Keratinocyte (primary cell): ENCODE measurements around the gene TNFAIP2. TPM values are rescaled to one million over a fixed set of nuclear protein-coding genes. Genes with fewer than 3 reads are reported as not detected.

Experiments
- DNase-seq: peaks from one replicate; pipeline ENCODE4 v3.0.0-alpha.2; 2011; ENCODE audit warnings: low read depth, missing footprints, low spot score
- FAIRE-seq: peaks from 2 replicates; lab custom pipeline; 2011; peaks lifted over from hg19 to GRCh38; lab: Jason Lieb, UNC
- H2AFZ ChIP-seq: 2 replicates; pipeline ENCODE4 v1.6.0; 2012; ENCODE audit warnings: low read length, control low read depth, inconsistent platforms; ENCODE audit not compliant: control insufficient read depth
- H3K27ac ChIP-seq: 2 replicates; pipeline ENCODE4 v1.5.1; 2011; ENCODE audit warnings: low read length; ENCODE audit not compliant: control insufficient read depth, insufficient read depth
- H3K27me3 ChIP-seq: 3 replicates; pipeline ENCODE4 v1.6.0; 2011; ENCODE audit warnings: low read length; ENCODE audit not compliant: control insufficient read depth, insufficient read depth; ENCODE audit errors: extremely low read depth
- H3K36me3 ChIP-seq, 2 experiments: 2 replicates in 1 of 2; 3 replicates in 1 of 2; pipeline ENCODE4 v1.5.1; 2011; ENCODE audit warnings: low read length in 2 of 2, mild to moderate bottlenecking in 1 of 2; ENCODE audit not compliant: control insufficient read depth in 2 of 2, insufficient read depth in 2 of 2; ENCODE audit errors: extremely low read depth in 1 of 2
- H3K4me1 ChIP-seq: 3 replicates; pipeline ENCODE4 v1.5.1; 2011; ENCODE audit warnings: low read length; ENCODE audit not compliant: control insufficient read depth, insufficient read depth; ENCODE audit errors: extremely low read depth
- H3K4me2 ChIP-seq: 3 replicates; pipeline ENCODE4 v1.6.0; 2011; ENCODE audit warnings: low read depth, low read length; ENCODE audit not compliant: control insufficient read depth, insufficient read depth; ENCODE audit errors: extremely low read depth
- H3K4me3 ChIP-seq, 3 experiments: fragments of 200-600 bp in 1 of 3; sonication (generic) in 1 of 3; 2 replicates in 2 of 3; 3 replicates in 1 of 3; pipeline ENCODE4 v1.5.1; 2011 to 2016; ENCODE audit warnings: low read length in 3 of 3, mild to moderate bottlenecking in 3 of 3, control low read depth in 2 of 3, inconsistent platforms in 1 of 3, low read depth in 1 of 3, mixed read lengths in 1 of 3, mixed run types in 1 of 3, moderate library complexity in 1 of 3; ENCODE audit not compliant: control insufficient read depth in 2 of 3, insufficient read depth in 2 of 3; ENCODE audit errors: extremely low read depth in 1 of 3
- H3K79me2 ChIP-seq: 2 replicates; pipeline ENCODE4 v1.6.0; 2012; ENCODE audit warnings: low read length; ENCODE audit not compliant: control insufficient read depth, insufficient read depth
- H3K9ac ChIP-seq: 3 replicates; pipeline ENCODE4 v1.6.0; 2011; ENCODE audit warnings: low read length; ENCODE audit not compliant: control insufficient read depth, insufficient read depth; ENCODE audit errors: extremely low read depth
- H3K9me1 ChIP-seq: 3 replicates; pipeline ENCODE4 v1.6.0; 2011; ENCODE audit warnings: low read length; ENCODE audit not compliant: control insufficient read depth, insufficient read depth; ENCODE audit errors: extremely low read depth
- H3K9me3 ChIP-seq: 2 replicates; pipeline ENCODE4 v1.5.1; 2012; ENCODE audit warnings: low read depth, low read length; ENCODE audit not compliant: control insufficient read depth
- H4K20me1 ChIP-seq: 3 replicates; pipeline ENCODE4 v1.6.0; 2011; ENCODE audit warnings: low read length; ENCODE audit not compliant: control insufficient read depth, insufficient read depth; ENCODE audit errors: extremely low read depth
- EZH2 ChIP-seq: IDR thresholded peaks from one replicate; pipeline ENCODE4 v1.6.1; 2012; ENCODE audit warnings: inconsistent platforms, mild to moderate bottlenecking, low read length, moderate library complexity
- dilution Hi-C: fragments of 300-500 bp; cut with MboI; formaldehyde crosslinking; loops from one replicate; pipeline ENCODE4 v1.7.0; 2020; ENCODE audit warnings: low sequenced_read_pairs; ENCODE audit not compliant: extremely low pct_ligation_motif_present
- polyA plus RNA-seq, 5 experiments: library from polyadenylated mRNA; depleted of rRNA in 3 of 5; stranded (reverse) in 3 of 5; stranded (forward) in 1 of 5; unstranded in 1 of 5; fragments of >200 nt; gene quantifications; 1 replicate in 1 of 5; 2 replicates in 3 of 5; 3 replicates in 1 of 5; pipeline versions ENCODE4 v1.2.1 to v1.2.3, GENCODE V29; 2011 to 2012; ENCODE audit warnings: missing spikeins in 2 of 5, low read depth in 1 of 5, low replicate concordance in 1 of 5
- TF ChIP-seq, protein P1 (sequence below), 3 experiments: IDR thresholded peaks in 1 of 3; conservative IDR thresholded peaks in 1 of 3; optimal IDR thresholded peaks in 1 of 3; 2 replicates in 2 of 3; 3 replicates in 1 of 3; pipeline versions ENCODE3 to v1.5.1; 2011; ENCODE audit warnings: low read length in 3 of 3, mild to moderate bottlenecking in 3 of 3, moderate library complexity in 2 of 3, control low read depth in 1 of 3, inconsistent platforms in 1 of 3; ENCODE audit not compliant: insufficient read depth in 2 of 3; ENCODE audit errors: extremely low read depth in 1 of 3

The TNFAIP2 gene
- polyA plus RNA-seq, 1 donor (not counting 4 experiments of a cell fraction or from before 2014, with no cell fraction given) = 0.71 TPM

DNA sequence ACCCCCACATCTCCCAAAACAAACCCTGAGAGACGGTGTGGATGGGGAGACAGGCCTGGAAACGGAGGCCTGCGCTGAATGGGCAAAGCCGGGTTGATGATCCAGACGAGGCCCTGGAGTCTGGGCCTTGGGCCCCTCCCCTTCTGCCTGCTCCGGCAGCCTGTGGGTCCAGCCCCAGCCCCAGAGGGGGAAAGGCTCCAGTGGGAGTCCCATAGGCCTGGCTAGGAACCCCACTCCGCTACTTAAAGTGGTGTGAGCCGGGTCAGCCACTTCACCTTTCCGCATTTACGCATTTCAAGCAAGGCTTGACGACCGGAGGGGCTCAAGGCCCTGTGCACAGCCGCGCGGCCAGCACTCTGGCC lies 695 bp upstream of the TNFAIP2 start:
- FAIRE-seq = no peak
- Histone ChIP-seq H3K4me3 (no peak overlapping the region), H3K27me3 (peaks cover 53% of the 10 kb centered on the region), H3K4me1 (peaks cover 9% of the 10 kb centered on the region), H3K79me2 (no peaks in the 10 kb centered on the region), H2AFZ (no peak overlapping the region), H3K36me3 (no peaks in the 10 kb centered on the region), H4K20me1 (no peaks in the 10 kb centered on the region), H3K9ac (no peak overlapping the region), H3K4me2 (no peak overlapping the region), H3K27ac (no peak overlapping the region), H3K9me3 (no peaks in the 10 kb centered on the region), H3K9me1 (no peaks in the 10 kb centered on the region)
- no peak for DNase-seq
- TF ChIP-seq EZH2 = peak; percentile 71
- TF ChIP-seq, protein P1, sequence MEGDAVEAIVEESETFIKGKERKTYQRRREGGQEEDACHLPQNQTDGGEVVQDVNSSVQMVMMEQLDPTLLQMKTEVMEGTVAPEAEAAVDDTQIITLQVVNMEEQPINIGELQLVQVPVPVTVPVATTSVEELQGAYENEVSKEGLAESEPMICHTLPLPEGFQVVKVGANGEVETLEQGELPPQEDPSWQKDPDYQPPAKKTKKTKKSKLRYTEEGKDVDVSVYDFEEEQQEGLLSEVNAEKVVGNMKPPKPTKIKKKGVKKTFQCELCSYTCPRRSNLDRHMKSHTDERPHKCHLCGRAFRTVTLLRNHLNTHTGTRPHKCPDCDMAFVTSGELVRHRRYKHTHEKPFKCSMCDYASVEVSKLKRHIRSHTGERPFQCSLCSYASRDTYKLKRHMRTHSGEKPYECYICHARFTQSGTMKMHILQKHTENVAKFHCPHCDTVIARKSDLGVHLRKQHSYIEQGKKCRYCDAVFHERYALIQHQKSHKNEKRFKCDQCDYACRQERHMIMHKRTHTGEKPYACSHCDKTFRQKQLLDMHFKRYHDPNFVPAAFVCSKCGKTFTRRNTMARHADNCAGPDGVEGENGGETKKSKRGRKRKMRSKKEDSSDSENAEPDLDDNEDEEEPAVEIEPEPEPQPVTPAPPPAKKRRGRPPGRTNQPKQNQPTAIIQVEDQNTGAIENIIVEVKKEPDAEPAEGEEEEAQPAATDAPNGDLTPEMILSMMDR (optimal IDR thresholded peaks at IDR 0.05 in 1 of 3, IDR thresholded peaks at IDR 0.05 in 1 of 3, conservative IDR thresholded peaks at IDR 0.05 in 1 of 3; ENCODE audit: extremely low read depth in 1 of 3, insufficient read depth in 2 of 3, low read length in 3 of 3) = no peak
- dilution Hi-C loops = no loop called here

DNA sequence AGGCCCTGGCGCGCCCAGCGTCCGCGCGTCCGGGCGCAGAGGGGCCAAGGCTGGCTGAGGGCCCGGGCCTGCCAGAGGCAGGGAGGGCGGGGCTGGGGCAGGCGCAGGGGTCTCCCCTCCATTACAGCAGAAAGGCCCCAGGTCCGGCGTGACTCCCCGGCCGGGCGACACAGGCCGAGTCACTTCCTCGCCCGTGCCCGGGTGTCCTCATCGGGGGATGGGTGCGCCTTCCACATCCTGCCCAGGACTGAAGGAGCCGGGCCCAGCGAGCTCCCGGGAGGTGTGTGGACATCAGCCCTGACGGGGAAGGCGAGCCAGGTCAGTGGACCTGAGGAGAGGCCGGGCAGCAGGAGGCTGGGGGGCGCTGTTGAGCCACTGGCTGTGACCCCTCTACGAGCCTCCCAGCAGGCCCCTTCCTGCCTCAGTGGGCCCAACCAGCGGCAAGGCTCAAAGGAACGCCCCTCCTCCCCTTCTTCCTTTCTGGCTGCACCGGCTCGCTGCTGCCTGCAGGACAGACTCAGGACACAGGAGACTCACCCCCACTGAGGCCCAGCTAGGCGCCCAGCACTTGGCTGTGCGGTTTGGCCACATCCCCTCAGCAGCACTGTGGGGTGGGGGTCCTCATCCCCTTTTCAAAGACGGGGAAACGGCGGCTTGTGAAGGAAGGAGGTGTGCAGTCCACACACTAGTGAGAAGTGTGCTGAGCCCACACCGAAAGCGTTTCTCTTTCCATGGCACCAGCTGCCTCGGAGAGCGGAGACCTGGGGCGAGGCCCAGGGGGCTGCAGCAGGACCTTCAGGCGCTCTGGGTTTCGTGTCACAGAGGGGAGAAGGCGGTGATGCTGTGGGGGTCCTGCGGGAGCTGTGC lies 606 bp downstream of the TNFAIP2 start:
- Histone ChIP-seq H4K20me1 (peaks cover 2% of the 10 kb centered on the region), H3K36me3 (no peaks in the 10 kb centered on the region), H3K9ac (no peak overlapping the region), H3K79me2 (no peaks in the 10 kb centered on the region), H3K4me2 (no peak overlapping the region), H3K4me1 (peaks cover 22% of the 10 kb centered on the region), H3K27ac (no peak overlapping the region), H2AFZ (no peak overlapping the region), H3K9me1 (no peaks in the 10 kb centered on the region), H3K27me3 (peaks cover 54% of the 10 kb centered on the region), H3K4me3 (peak overlapping the region in 1 of 3 experiments; percentile 6), H3K9me3 (no peaks in the 10 kb centered on the region)
- dilution Hi-C loops = no loop called here
- DNase-seq = no peak
- no peak for FAIRE-seq
- TF ChIP-seq EZH2 = peak; percentile 62
- TF ChIP-seq, protein P1 (optimal IDR thresholded peaks at IDR 0.05 in 1 of 3, IDR thresholded peaks at IDR 0.05 in 1 of 3, conservative IDR thresholded peaks at IDR 0.05 in 1 of 3; ENCODE audit: extremely low read depth in 1 of 3, insufficient read depth in 2 of 3, low read length in 3 of 3) = peak in 1 of 3 experiments; percentile 22
